DOHH2 (cell line): ENCODE data around the gene NR4A2.
A peak's percentile ranks its signal among the peaks of the same experiment; 100 is the strongest.

ENCODE experiments used
- H3F3A ChIP-seq: fragments of 200-600 bp; sonication (generic), shearing (Covaris generic); 2 replicates; pipeline ENCODE4 v1.6.0; 2016; ENCODE audit warnings: antibody characterized with exemption, mild to moderate bottlenecking; ENCODE audit not compliant: control insufficient read depth, insufficient read depth
- H3K27ac ChIP-seq: fragments of 200-600 bp; sonication (generic); 2 replicates; pipeline ENCODE4 v1.5.1; 2014; ENCODE audit warnings: low read depth, mild to moderate bottlenecking, low read length, moderate library complexity
- H3K27me3 ChIP-seq: fragments of 200-600 bp; sonication (generic); 2 replicates; pipeline ENCODE4 v1.6.1; 2014; ENCODE audit warnings: mild to moderate bottlenecking, low read length, mixed read lengths; ENCODE audit not compliant: control insufficient read depth
- H3K36me3 ChIP-seq: fragments of 200-600 bp; sonication (generic); 2 replicates; pipeline ENCODE4 v1.6.1; 2014; ENCODE audit warnings: mild to moderate bottlenecking, low read length, moderate library complexity, mixed read lengths; ENCODE audit not compliant: control insufficient read depth
- H3K4me1 ChIP-seq: fragments of 200-600 bp; sonication (generic); 2 replicates; pipeline ENCODE4 v1.6.1; 2014; ENCODE audit warnings: mild to moderate bottlenecking, low read length, mixed read lengths; ENCODE audit not compliant: control insufficient read depth
- H3K4me2 ChIP-seq: fragments of 200-600 bp; sonication (generic); 2 replicates; pipeline ENCODE4 v1.6.0; 2014; ENCODE audit warnings: mild to moderate bottlenecking, low read length, moderate library complexity
- H3K4me3 ChIP-seq: fragments of 200-600 bp; sonication (generic); 2 replicates; pipeline ENCODE4 v1.5.1; 2014; ENCODE audit warnings: mild to moderate bottlenecking, low read length, mixed read lengths
- H3K79me2 ChIP-seq: fragments of 200-600 bp; sonication (generic); 2 replicates; pipeline ENCODE4 v1.6.1; 2014; ENCODE audit warnings: mild to moderate bottlenecking, low read length, mixed read lengths; ENCODE audit not compliant: control insufficient read depth
- H3K9me2 ChIP-seq: fragments of 200-600 bp; sonication (generic); replicated peaks from 2 replicates; pipeline ENCODE4 v1.6.1; 2014; ENCODE audit warnings: mild to moderate bottlenecking, low read length, mixed read lengths; ENCODE audit not compliant: control insufficient read depth
- H3K9me3 ChIP-seq: fragments of 200-600 bp; sonication (generic); 2 replicates; pipeline ENCODE4 v1.6.1; 2014; ENCODE audit warnings: antibody characterized with exemption, low read length, mixed read lengths; ENCODE audit not compliant: control insufficient read depth, insufficient read depth
- H4K20me1 ChIP-seq: fragments of 200-600 bp; sonication (generic); 2 replicates; pipeline ENCODE4 v1.6.0; 2014; ENCODE audit warnings: low read depth, mild to moderate bottlenecking, antibody characterized with exemption, low read length, moderate library complexity; ENCODE audit not compliant: control insufficient read depth, insufficient read depth
- CTCF ChIP-seq: fragments of 200-600 bp; sonication (generic); IDR thresholded peaks from one replicate; pipeline ENCODE4 v1.5.1; 2014; ENCODE audit warnings: antibody characterized with exemption, mild to moderate bottlenecking, low read depth, low read length; ENCODE audit not compliant: poor library complexity, severe bottlenecking
- EZH2phosphoT487 ChIP-seq: fragments of 200-600 bp; sonication (generic); IDR thresholded peaks from 2 replicates; pipeline ENCODE4 v1.6.1; 2017; ENCODE audit warnings: borderline replicate concordance, mild to moderate bottlenecking, antibody characterized with exemption, low read length, moderate library complexity, mixed read lengths

NR4A2 gene

GRCh38 chr2:156333274-156333950, 891 bp upstream of the NR4A2 start:
- H3K27me3 ChIP-seq = peaks cover 52% of the 10 kb centered on the region

GRCh38 chr2:156332284-156332533, 312 bp downstream of the NR4A2 start:
- Histone ChIP-seq H3K36me3 (no peaks in the 10 kb centered on the region), H3F3A (peaks cover 8% of the 10 kb centered on the region), H3K4me3 (peak overlapping the region; percentile 80), H3K4me1 (peaks cover 29% of the 10 kb centered on the region), H3K9me3 (no peaks in the 10 kb centered on the region), H3K27me3 (peaks cover 52% of the 10 kb centered on the region), H3K9me2 (no peaks in the 10 kb centered on the region), H4K20me1 (no peaks in the 10 kb centered on the region), H3K27ac (no peak overlapping the region), H3K79me2 (no peaks in the 10 kb centered on the region), H3K4me2 (peak overlapping the region; percentile 98)
- TF ChIP-seq CTCF (no peak), EZH2phosphoT487 (peak; percentile 63; the same call in 1 of the 2 replicates)

More at GRCh38 chr2:156333274-156333950, 891 bp upstream of the NR4A2 start:
- no peaks in the 10 kb centered on the region for H3K9me2 ChIP-seq
- H3K4me1 ChIP-seq = peaks cover 29% of the 10 kb centered on the region
- no peaks in the 10 kb centered on the region for H4K20me1 ChIP-seq
- no peaks in the 10 kb centered on the region for H3K9me3 ChIP-seq
- no peaks in the 10 kb centered on the region for H3K36me3 ChIP-seq
- peak overlapping the region; percentile 80 for H3K4me3 ChIP-seq
- peaks cover 8% of the 10 kb centered on the region for H3F3A ChIP-seq
- H3K79me2 ChIP-seq = no peaks in the 10 kb centered on the region
- H3K4me2 ChIP-seq = peak overlapping the region; percentile 98
- TF ChIP-seq EZH2phosphoT487 = no peak
- no peak for TF ChIP-seq CTCF
- H3K27ac ChIP-seq = no peak overlapping the region

- H3K79me2 ChIP-seq = no peaks in the 10 kb centered on the region
- H3K4me3 ChIP-seq = peak overlapping the region; percentile 80
- H3F3A ChIP-seq = peaks cover 8% of the 10 kb centered on the region
- H3K9me2 ChIP-seq = no peaks in the 10 kb centered on the region
- no peak overlapping the region for H3K27ac ChIP-seq
- H3K27me3 ChIP-seq = peaks cover 52% of the 10 kb centered on the region
- TF ChIP-seq EZH2phosphoT487 (no peak), CTCF (no peak)
- H3K36me3 ChIP-seq = no peaks in the 10 kb centered on the region
- peaks cover 29% of the 10 kb centered on the region for H3K4me1 ChIP-seq
- H3K9me3 ChIP-seq = no peaks in the 10 kb centered on the region
- H3K4me2 ChIP-seq = peak overlapping the region; percentile 98
- H4K20me1 ChIP-seq = no peaks in the 10 kb centered on the region
Observed at GRCh38 chr2:156331572-156332283, 793 bp downstream of the NR4A2 start.
